GM19455 (cell line): ENCODE measurements around the gene RPL19.
"Not testable (repeated sequence)": the region's sequence is repeated elsewhere in the genome, so short reads cannot be mapped to it uniquely, and the experiment has no call there.

Source experiments
- ATAC-seq: cut with Tn5 transposase; IDR thresholded peaks from one replicate; pipeline ENCODE4 v1.9.1; 2021; ENCODE audit not compliant: unreplicated experiment

RPL19 gene

DNA sequence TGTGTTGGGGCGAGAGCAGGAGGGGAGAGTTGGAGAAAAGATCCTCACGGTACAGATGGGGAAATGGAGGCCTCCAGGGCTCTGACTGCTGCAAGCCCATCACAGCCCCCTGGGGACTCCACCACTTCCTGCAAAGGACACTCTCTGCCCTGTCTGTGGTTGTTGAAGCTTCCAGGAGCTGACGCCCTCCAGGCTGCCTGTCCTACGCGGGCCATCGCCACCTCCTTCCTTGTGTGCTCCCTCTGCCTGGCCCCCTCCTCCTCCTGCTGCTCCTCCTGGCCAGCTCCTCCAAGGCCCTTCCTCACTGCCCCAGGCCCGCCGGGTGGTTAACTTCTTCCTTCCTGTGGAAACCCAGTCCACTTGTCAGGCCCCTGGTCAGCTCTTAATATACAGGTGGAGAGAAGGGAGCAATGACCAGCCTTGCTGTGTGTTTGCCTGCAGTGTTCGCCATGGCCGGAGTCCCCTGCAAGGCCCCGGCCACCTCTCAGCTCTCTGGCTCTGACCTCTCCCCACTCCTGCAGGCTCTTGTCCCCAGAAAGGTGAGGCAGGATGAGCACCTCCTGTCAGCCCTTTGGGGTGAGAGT lies 44.0 kb downstream of the RPL19 start:
- no peak for ATAC-seq

DNA sequence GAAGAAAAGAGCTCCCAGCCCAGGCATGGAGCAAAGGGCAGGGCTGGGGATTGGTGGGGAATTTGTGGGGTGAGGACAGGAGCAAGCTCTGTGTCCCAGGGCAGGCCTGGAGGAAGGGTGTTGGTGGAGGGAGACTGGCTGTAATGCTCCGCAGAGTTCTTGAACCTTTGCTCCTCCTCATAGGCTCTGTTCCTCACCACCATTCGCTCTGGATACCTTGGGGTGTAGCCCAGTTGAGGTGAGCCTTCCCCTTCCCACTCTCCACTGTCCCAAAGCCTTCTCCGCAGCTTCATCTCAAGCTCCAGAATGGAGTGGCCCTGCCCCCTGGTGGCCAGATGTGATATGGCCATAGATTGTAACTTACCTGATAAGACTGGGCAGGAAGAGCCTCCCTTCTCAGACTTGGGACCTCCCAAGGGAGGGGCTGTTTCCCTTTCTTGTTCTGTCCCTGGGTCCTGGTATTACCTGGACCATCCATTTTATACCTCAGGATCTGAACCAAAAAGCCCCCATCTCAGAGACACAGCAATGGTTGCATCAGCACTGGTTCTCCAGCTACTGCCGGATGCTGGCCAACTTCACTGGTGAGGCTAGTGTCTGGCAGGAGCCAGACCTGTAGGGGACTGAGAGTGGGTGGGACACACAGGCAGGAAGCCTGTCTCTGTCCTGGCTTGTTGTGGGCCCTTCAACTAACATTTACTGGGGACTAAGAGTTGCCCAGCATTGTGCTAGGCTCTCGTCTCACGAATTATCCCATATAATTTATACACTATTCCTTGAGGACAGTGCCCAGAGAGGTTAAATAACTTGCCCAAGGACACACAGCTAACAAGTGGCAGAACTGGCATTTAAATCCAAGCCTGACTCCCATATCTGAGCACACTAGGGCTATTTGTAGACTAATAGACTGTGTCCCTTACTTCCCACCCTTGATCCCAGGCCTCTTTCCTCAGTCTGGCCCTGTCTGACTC lies 44.8 kb downstream of the RPL19 start:
- ATAC-seq, result no peak

DNA sequence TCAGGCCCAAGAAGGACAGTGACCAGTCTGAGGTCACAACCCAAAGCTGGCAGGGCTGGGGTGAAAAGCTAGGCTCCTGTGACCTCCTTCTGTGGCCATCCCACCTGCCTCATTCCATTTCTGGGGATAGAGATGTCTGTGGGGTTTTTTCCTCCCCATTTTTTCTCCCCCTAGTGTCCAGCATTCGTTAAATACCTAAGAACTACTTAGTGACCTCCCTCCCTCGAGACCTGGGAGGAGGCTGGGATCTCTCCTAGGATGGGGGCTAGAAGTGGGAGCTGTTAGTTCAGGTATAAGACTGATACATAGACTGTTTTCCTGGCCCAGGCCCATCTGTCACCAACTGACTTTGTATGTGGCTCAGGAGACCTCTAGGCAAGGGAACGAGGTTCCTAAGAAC lies 46.2 kb downstream of the RPL19 start:
- ATAC-seq, result no peak

DNA sequence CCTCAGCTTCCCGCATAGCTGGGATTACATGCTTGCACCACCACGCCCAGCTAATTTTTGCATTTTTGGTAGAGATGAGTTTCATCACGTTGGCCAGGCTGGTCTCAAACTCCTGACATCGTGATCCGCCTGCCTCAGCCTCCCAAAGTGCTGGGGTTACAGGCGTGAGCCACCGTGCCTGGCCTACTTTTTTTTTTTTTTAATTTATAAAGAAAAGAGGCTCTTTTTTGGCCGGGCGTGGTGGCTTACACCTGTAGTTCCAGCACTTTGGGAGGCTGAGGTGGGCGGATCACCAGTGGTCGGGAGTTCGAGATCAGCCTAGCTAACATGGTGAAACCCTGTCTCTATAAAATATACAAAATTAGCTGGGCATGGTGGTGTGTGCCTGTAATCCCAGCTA lies 50.0 kb downstream of the RPL19 start:
- not testable (repeated sequence) for ATAC-seq

DNA sequence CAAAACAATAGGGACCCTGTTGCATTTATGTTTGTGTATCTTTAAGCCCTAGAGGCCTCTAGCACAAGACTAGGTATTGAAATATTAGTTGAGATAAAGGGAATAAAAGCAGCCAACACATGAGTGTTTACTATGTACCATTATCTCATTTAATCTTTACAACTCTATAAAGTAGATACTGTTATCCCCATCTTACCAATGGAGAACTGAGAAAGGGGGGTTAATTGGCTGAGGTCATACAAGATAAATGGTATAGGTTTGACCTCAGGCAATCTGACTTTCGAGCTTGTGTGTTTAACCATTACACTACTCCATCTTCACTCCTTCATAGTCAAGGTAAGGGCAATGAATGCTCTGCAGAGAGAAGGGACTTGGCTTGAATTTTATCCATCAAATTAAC lies 51.9 kb downstream of the RPL19 start:
- ATAC-seq, result no peak

DNA sequence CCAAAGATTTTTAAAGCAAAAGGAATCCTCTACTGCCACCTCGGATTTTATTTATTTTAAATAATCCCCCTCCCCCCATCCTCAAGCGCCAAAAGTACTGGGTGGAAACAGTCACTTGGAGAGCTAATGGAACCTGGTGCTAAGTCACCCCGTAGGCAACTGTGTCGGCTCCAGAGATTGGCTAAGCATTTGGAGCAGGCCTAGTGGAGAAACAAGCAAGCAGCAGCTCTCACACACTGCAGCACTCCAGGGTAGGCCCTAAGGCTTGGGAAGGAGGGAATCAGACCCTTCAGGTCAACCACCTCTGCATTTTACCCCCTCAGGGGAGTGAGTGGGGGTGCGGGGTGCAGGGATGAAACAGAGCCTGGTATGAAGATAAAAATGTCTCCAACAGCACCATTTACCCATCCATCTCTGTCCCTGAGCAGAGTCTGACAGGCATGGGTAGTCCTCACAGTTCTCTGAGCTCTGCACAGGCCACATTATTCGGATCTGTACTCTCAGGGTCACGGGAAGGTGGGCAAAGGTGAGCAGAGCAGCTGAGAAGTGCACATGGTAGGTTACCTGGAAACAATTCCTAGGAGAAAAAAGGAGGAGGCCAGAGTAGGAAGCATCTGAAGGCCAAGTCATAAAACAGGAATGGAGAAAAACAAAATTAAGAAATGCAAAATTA lies 52.8 kb downstream of the RPL19 start:
- ATAC-seq, result no peak
